GM12891 (cell line): ENCODE measurements around the gene LEMD1.

Source experiments
- PAX5 ChIP-seq: IDR thresholded peaks from 2 replicates; pipeline ENCODE4 v1.6.1; 2011; ENCODE audit warnings: low read length, moderate library complexity, mild to moderate bottlenecking; ENCODE audit not compliant: insufficient read depth, severe bottlenecking
- POLR2AphosphoS5 ChIP-seq: IDR thresholded peaks from 2 replicates; pipeline ENCODE4 v1.6.1; 2011; ENCODE audit warnings: low read depth, low read length, control low read depth
- SPI1 ChIP-seq: IDR thresholded peaks from 2 replicates; pipeline ENCODE4 v1.6.1; 2011; ENCODE audit warnings: low read depth, low read length, control low read depth

DNA sequence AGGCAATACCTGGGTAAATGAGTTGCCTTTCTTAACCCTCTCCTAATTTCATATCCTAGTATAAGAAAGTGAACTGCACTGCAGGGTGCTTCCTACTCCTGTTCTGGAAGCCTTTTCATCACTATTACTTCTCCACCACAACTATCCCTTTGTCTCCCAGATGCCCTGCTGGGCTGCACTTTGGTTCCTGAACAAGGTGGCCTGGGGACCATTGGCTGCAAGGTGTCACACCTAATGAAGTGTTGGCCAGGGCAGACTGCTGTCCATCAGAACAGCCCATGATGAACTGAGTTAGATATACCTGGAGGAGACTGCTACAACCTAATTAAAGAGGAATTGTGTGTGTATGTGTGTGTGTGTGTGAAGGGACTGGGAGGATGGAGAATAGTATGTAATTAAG is 63.3 kb downstream of the LEMD1 start:
- TF ChIP-seq PAX5 (no peak), SPI1 (no peak), POLR2AphosphoS5 (no peak)
